Daoy (cell line): ENCODE results near the gene MAP4K1. TPM values are rescaled to one million over a fixed set of nuclear protein-coding genes. Genes with fewer than 3 reads are reported as not detected.

Experiments
- DNase-seq: peaks from one replicate; pipeline ENCODE4 v3.0.0-alpha.2; 2015; ENCODE audit warnings: low read depth
- total RNA-seq: library from RNA; depleted of rRNA; stranded (reverse); fragments of >200 nt; shearing (Covaris generic); gene quantifications from 2 replicates; pipeline ENCODE4 v1.2.3, GENCODE V29; 2014; rRNA removed

Gene MAP4K1
- total RNA-seq, 1 experiment from 2014 or later, result 0.11 TPM

GRCh38 chr19:38544569-38545315, 73.0 kb downstream of the MAP4K1 start:
- no peak for DNase-seq

- peak; percentile 90 for DNase-seq
Measured at GRCh38 chr19:38543807-38544568, 73.8 kb downstream of the MAP4K1 start.

GRCh38 chr19:38543286-38543806, 74.4 kb downstream of the MAP4K1 start:
- DNase-seq, result no peak

- no peak for DNase-seq
Measured at GRCh38 chr19:38542040-38542439, 75.7 kb downstream of the MAP4K1 start.

GRCh38 chr19:38539751-38540150, 78.0 kb downstream of the MAP4K1 start:
- no peak for DNase-seq

- no peak for DNase-seq
Measured at GRCh38 chr19:38538793-38539528, 78.8 kb downstream of the MAP4K1 start.

GRCh38 chr19:38538386-38538785, 79.4 kb downstream of the MAP4K1 start:
- no peak for DNase-seq

Other genes starting within 250 kb of the MAP4K1 start
- gene PSMD8, start 243.4 kb downstream of the MAP4K1 start, total RNA-seq, result 273 and 343 TPM in 2 replicates
- not detected in 2 replicates for gene GGN, start 229.9 kb downstream of the MAP4K1 start, total RNA-seq
- 0.06 and 0.91 TPM in 2 replicates for gene SPRED3, start 229.3 kb downstream of the MAP4K1 start, total RNA-seq
- 19.0 and 21.9 TPM in 2 replicates for gene FAM98C, start 214.9 kb downstream of the MAP4K1 start, total RNA-seq
- not detected in 2 replicates for gene RASGRP4, start 191.7 kb downstream of the MAP4K1 start, total RNA-seq
- 0.03 and 0.11 TPM in 2 replicates for gene RYR1, start 184.3 kb downstream of the MAP4K1 start, total RNA-seq
- gene EIF3K, start 1.2 kb upstream of the MAP4K1 start, total RNA-seq, result 853 and 886 TPM in 2 replicates
- 124 and 199 TPM in 2 replicates for gene ACTN4, start 29.7 kb upstream of the MAP4K1 start, total RNA-seq
- gene CAPN12, start 126.5 kb upstream of the MAP4K1 start, total RNA-seq, result not detected in 2 replicates
- gene LGALS7, start 155.6 kb upstream of the MAP4K1 start, total RNA-seq, result not detected in 2 replicates
- not detected in 2 replicates for gene LGALS7B, start 171.2 kb upstream of the MAP4K1 start, total RNA-seq
- gene LGALS4, start 195.0 kb upstream of the MAP4K1 start, total RNA-seq, result not detected in 2 replicates
- gene ECH1, start 213.8 kb upstream of the MAP4K1 start, total RNA-seq, result 23.8 and 24.5 TPM in 2 replicates
- 293 and 361 TPM in 2 replicates for gene HNRNPL, start 232.0 kb upstream of the MAP4K1 start, total RNA-seq